ENCODE data around the gene SPOCK2. TPM values are rescaled to one million over a fixed set of nuclear protein-coding genes. Genes with fewer than 3 reads are reported as not detected.
A peak's percentile ranks its signal among the peaks of the same experiment; 100 is the strongest.

SPOCK2 gene
- total RNA-seq, 1 experiment from 2014 or later, result not detected

- no peak overlapping the region for H3K4me3 ChIP-seq
- no peaks in the 10 kb centered on the region; the same call in 1 of the 2 replicates for H3K36me3 ChIP-seq
- no peak for DNase-seq
These were observed 8.0 kb upstream of the SPOCK2 start for GRCh38 chr10:72096115-72097000.

GRCh38 chr10:72095195-72095594 lies 6.8 kb upstream of the SPOCK2 start:
- DNase-seq, result no peak
- no peaks in the 10 kb centered on the region; the same call in 1 of the 2 replicates for H3K36me3 ChIP-seq
- no peak overlapping the region for H3K4me3 ChIP-seq
- no peaks in the 10 kb centered on the region for H3K27me3 ChIP-seq
- no peaks in the 10 kb centered on the region for H3K9me3 ChIP-seq

More at GRCh38 chr10:72096115-72097000, 8.0 kb upstream of the SPOCK2 start:
- H3K9me3 ChIP-seq, result no peaks in the 10 kb centered on the region
- no peaks in the 10 kb centered on the region for H3K27me3 ChIP-seq

GRCh38 chr10:72094574-72094973 lies 6.2 kb upstream of the SPOCK2 start:
- no peak overlapping the region for H3K4me3 ChIP-seq
- DNase-seq, result no peak
- no peaks in the 10 kb centered on the region; the same call in 1 of the 2 replicates for H3K36me3 ChIP-seq
- H3K9me3 ChIP-seq, result no peaks in the 10 kb centered on the region
- no peaks in the 10 kb centered on the region for H3K27me3 ChIP-seq

GRCh38 chr10:72093450-72093849 lies 5.1 kb upstream of the SPOCK2 start:
- no peak overlapping the region for H3K4me3 ChIP-seq
- H3K27me3 ChIP-seq, result no peaks in the 10 kb centered on the region
- H3K36me3 ChIP-seq, result no peaks in the 10 kb centered on the region; the same call in 1 of the 2 replicates
- no peaks in the 10 kb centered on the region for H3K9me3 ChIP-seq
- DNase-seq, result no peak

- no peaks in the 10 kb centered on the region for H3K27me3 ChIP-seq
- no peaks in the 10 kb centered on the region; the same call in 1 of the 2 replicates for H3K36me3 ChIP-seq
- no peak for DNase-seq
- no peaks in the 10 kb centered on the region for H3K9me3 ChIP-seq
- H3K4me3 ChIP-seq, result no peak overlapping the region
These were observed 4.6 kb upstream of the SPOCK2 start for GRCh38 chr10:72092987-72093386.

- H3K27me3 ChIP-seq, result no peaks in the 10 kb centered on the region
- H3K36me3 ChIP-seq, result no peaks in the 10 kb centered on the region; the same call in 1 of the 2 replicates
- H3K9me3 ChIP-seq, result no peaks in the 10 kb centered on the region
- DNase-seq, result no peak
- no peak overlapping the region for H3K4me3 ChIP-seq
These were observed 4.0 kb upstream of the SPOCK2 start for GRCh38 chr10:72092171-72092924.

- H3K4me3 ChIP-seq, result no peak overlapping the region
- no peak for DNase-seq
- no peaks in the 10 kb centered on the region for H3K27me3 ChIP-seq
- no peaks in the 10 kb centered on the region for H3K36me3 ChIP-seq
- H3K9me3 ChIP-seq, result no peaks in the 10 kb centered on the region
These were observed 2.0 kb upstream of the SPOCK2 start for GRCh38 chr10:72090326-72090725.

- Histone ChIP-seq H3K9me3 (no peaks in the 10 kb centered on the region), H3K36me3 (no peaks in the 10 kb centered on the region), H3K4me3 (no peak overlapping the region), H3K27me3 (no peaks in the 10 kb centered on the region)
- DNase-seq, result no peak
These were observed 1.3 kb upstream of the SPOCK2 start for GRCh38 chr10:72089618-72090017.

- no peaks in the 10 kb centered on the region for H3K9me3 ChIP-seq
- no peak for DNase-seq
- no peak overlapping the region for H3K4me3 ChIP-seq
- no peaks in the 10 kb centered on the region for H3K27me3 ChIP-seq
- no peaks in the 10 kb centered on the region for H3K36me3 ChIP-seq
These were observed 681 bp upstream of the SPOCK2 start for GRCh38 chr10:72088889-72089575.

- Histone ChIP-seq H3K4me3 (no peak overlapping the region), H3K27me3 (no peaks in the 10 kb centered on the region), H3K36me3 (no peaks in the 10 kb centered on the region), H3K9me3 (no peaks in the 10 kb centered on the region)
- DNase-seq, result no peak
These were observed 871 bp downstream of the SPOCK2 start for GRCh38 chr10:72087392-72087968.

- peak; percentile 30 for DNase-seq
- Histone ChIP-seq H3K9me3 (no peaks in the 10 kb centered on the region), H3K27me3 (no peaks in the 10 kb centered on the region), H3K4me3 (no peak overlapping the region), H3K36me3 (no peaks in the 10 kb centered on the region)
These were observed 1.6 kb downstream of the SPOCK2 start for GRCh38 chr10:72086466-72087391.

GRCh38 chr10:72085864-72086465 lies 2.4 kb downstream of the SPOCK2 start:
- Histone ChIP-seq H3K4me3 (no peak overlapping the region), H3K27me3 (no peaks in the 10 kb centered on the region), H3K9me3 (no peaks in the 10 kb centered on the region), H3K36me3 (no peaks in the 10 kb centered on the region)
- no peak for DNase-seq

- no peaks in the 10 kb centered on the region for H3K36me3 ChIP-seq
- no peak overlapping the region for H3K4me3 ChIP-seq
- DNase-seq, result no peak
- H3K9me3 ChIP-seq, result no peaks in the 10 kb centered on the region
- H3K27me3 ChIP-seq, result no peaks in the 10 kb centered on the region
These were observed 3.2 kb downstream of the SPOCK2 start for GRCh38 chr10:72085166-72085565.

- Histone ChIP-seq H3K36me3 (no peaks in the 10 kb centered on the region), H3K27me3 (no peaks in the 10 kb centered on the region), H3K9me3 (no peaks in the 10 kb centered on the region), H3K4me3 (no peak overlapping the region)
- no peak for DNase-seq
These were observed 4.4 kb downstream of the SPOCK2 start for GRCh38 chr10:72083790-72084459.

Data from MG63 (cell line).